Sigmoid colon (tissue), 7 donors: ENCODE results near the gene RHOBTB1. TPM values are rescaled to one million over a fixed set of nuclear protein-coding genes. Genes with fewer than 3 reads are reported as not detected.

Source experiments
- DNase-seq: peaks from one replicate; pipeline ENCODE4 v3.0.0-alpha.2; 2019
- H3K27ac ChIP-seq, 4 donors: fragments of 200-600 bp; sonication (generic); one replicate each; pipeline ENCODE4 v1.5.1; 2016 to 2019; ENCODE audit warnings: mild to moderate bottlenecking in 1 of 4
- H3K27me3 ChIP-seq, 3 donors: fragments of 200-600 bp; sonication (generic); one replicate each; pipeline ENCODE4 v1.5.1; 2019; ENCODE audit warnings: mild to moderate bottlenecking in 1 of 3
- H3K36me3 ChIP-seq, 4 donors: fragments of 200-600 bp; sonication (generic); one replicate each; pipeline ENCODE4 v1.5.1; 2016 to 2019
- H3K4me1 ChIP-seq, 4 donors: fragments of 200-600 bp; sonication (generic); one replicate each; pipeline ENCODE4 v1.5.1; 2017 to 2019
- H3K4me3 ChIP-seq, 4 donors: fragments of 200-600 bp; sonication (generic); one replicate each; pipeline ENCODE4 v1.5.1; 2017 to 2019; ENCODE audit warnings: mild to moderate bottlenecking in 2 of 4, moderate library complexity in 1 of 4
- H3K9me3 ChIP-seq, 4 donors: fragments of 200-600 bp in 3 of 4; sonication (generic) in 3 of 4; one replicate each; pipeline versions ENCODE4 v1.5.1 to v1.6.1; 2013 to 2019
- CTCF ChIP-seq, 4 experiments: fragments of 450-650 bp in 3 of 4; fragments of 200-600 bp in 1 of 4; IDR thresholded peaks; one replicate each; pipeline ENCODE4 v1.5.1; 2016 to 2019; ENCODE audit warnings: antibody characterized with exemption in 4 of 4, mild to moderate bottlenecking in 3 of 4, moderate library complexity in 2 of 4
- EP300 ChIP-seq, 4 donors: sonication (generic); formaldehyde crosslinking; IDR thresholded peaks; one replicate each; pipeline ENCODE4 v1.6.1; 2017; ENCODE audit warnings: antibody characterized with exemption in 4 of 4
- POLR2A ChIP-seq, 2 donors: fragments of 450-650 bp; IDR thresholded peaks; one replicate each; pipeline ENCODE4 v1.6.1; 2016; ENCODE audit warnings: antibody characterized with exemption in 2 of 2, mild to moderate bottlenecking in 2 of 2, moderate library complexity in 2 of 2
- POLR2AphosphoS5 ChIP-seq, 4 donors: sonication (generic); formaldehyde crosslinking; IDR thresholded peaks; one replicate each; pipeline ENCODE4 v1.6.1; 2017; ENCODE audit warnings: antibody characterized with exemption in 4 of 4
- WGBS, 2 donors: extraction: QIAGEN DNeasy Blood & Tissue Kit; methylation state at CpG; one replicate each; pipeline ENCODE4 v1.1.7; 2013; 5-methylcytosine and 5-hydroxymethylcytosine counted together
- intact Hi-C: fragments of 100-400 bp; cut with DNase I; formaldehyde crosslinking; loops from one replicate; pipeline ENCODE4 v1.15.1; 2023
- polyA plus RNA-seq, 3 donors: library from polyadenylated mRNA; stranded (reverse); fragments of 200-250 nt; gene quantifications; one replicate each; pipeline ENCODE4 v1.2.3, GENCODE V29; 2013
- total RNA-seq, 4 donors: library from RNA; depleted of rRNA; stranded (reverse); fragments of >200 nt; gene quantifications; one replicate each; pipeline ENCODE4 v1.1.0, GENCODE V29; 2016
- donor health status: healthy with polysubstance abuse.
- donor health status: Bipolar disorder and iron deficiency.
- donor health status: healthy.

Gene RHOBTB1
- total and polyA plus RNA-seq, 7 donors = 3.3 to 25.5 (median 8.6) TPM

- 39 to 74% methylated on average over 3 of the region's 3 CpGs for WGBS, 2 donors
- Histone ChIP-seq H3K27ac (no peak overlapping the region), H3K4me1 (no peaks in the 10 kb centered on the region), H3K4me3 (no peak overlapping the region), H3K9me3 (no peaks in the 10 kb centered on the region), H3K36me3 (peaks cover 0 to 48% (median 11%) of the 10 kb centered on the region in 4 donors), H3K27me3 (no peaks in the 10 kb centered on the region)
- no peak for DNase-seq
- intact Hi-C loops = no loop called here
- TF ChIP-seq CTCF (IDR thresholded peaks at IDR 0.05) (no peak), POLR2A (IDR thresholded peaks at IDR 0.05) (no peak), POLR2AphosphoS5 (IDR thresholded peaks at IDR 0.05) (no peak), EP300 (IDR thresholded peaks at IDR 0.05) (no peak)
Measured at GRCh38 chr10:60870803-60871202, 73.2 kb downstream of the RHOBTB1 start.

- WGBS, 2 donors = 98% methylated on average over 2 of the region's 2 CpGs
- no peaks in the 10 kb centered on the region for H3K27me3 ChIP-seq
- H3K4me3 ChIP-seq = no peak overlapping the region
- H3K36me3 ChIP-seq = peaks cover 0 to 48% (median 11%) of the 10 kb centered on the region in 4 donors
- TF ChIP-seq EP300 (IDR thresholded peaks at IDR 0.05) (no peak), CTCF (IDR thresholded peaks at IDR 0.05) (no peak), POLR2AphosphoS5 (IDR thresholded peaks at IDR 0.05) (no peak), POLR2A (IDR thresholded peaks at IDR 0.05) (no peak)
- DNase-seq = no peak
- no peaks in the 10 kb centered on the region for H3K9me3 ChIP-seq
- H3K27ac ChIP-seq = no peak overlapping the region
- H3K4me1 ChIP-seq = no peaks in the 10 kb centered on the region
- intact Hi-C loops = no loop called here
Measured at GRCh38 chr10:60870416-60870728, 73.6 kb downstream of the RHOBTB1 start.

- WGBS, 2 donors = 91 to 94% methylated on average over 6 of the region's 6 CpGs
- Histone ChIP-seq H3K4me3 (no peak overlapping the region), H3K27ac (no peak overlapping the region), H3K27me3 (no peaks in the 10 kb centered on the region), H3K36me3 (peaks cover 0 to 45% (median 11%) of the 10 kb centered on the region in 4 donors), H3K4me1 (no peaks in the 10 kb centered on the region), H3K9me3 (no peaks in the 10 kb centered on the region)
- TF ChIP-seq POLR2AphosphoS5 (IDR thresholded peaks at IDR 0.05) = no peak
- no peak for TF ChIP-seq EP300 (IDR thresholded peaks at IDR 0.05)
- no peak for TF ChIP-seq POLR2A (IDR thresholded peaks at IDR 0.05)
- no peak for TF ChIP-seq CTCF (IDR thresholded peaks at IDR 0.05)
- no peak for DNase-seq
- intact Hi-C loops = no loop called here
Measured at GRCh38 chr10:60869652-60870415, 74.2 kb downstream of the RHOBTB1 start.

- Histone ChIP-seq H3K27ac (no peak overlapping the region), H3K36me3 (peaks cover 0 to 37% (median 6%) of the 10 kb centered on the region in 4 donors), H3K4me3 (no peak overlapping the region), H3K9me3 (no peaks in the 10 kb centered on the region), H3K4me1 (no peaks in the 10 kb centered on the region), H3K27me3 (no peaks in the 10 kb centered on the region)
- 99% methylated on average over 1 of the region's 1 CpG for WGBS, 2 donors
- DNase-seq = no peak
- no peak for TF ChIP-seq POLR2AphosphoS5 (IDR thresholded peaks at IDR 0.05)
- no peak for TF ChIP-seq POLR2A (IDR thresholded peaks at IDR 0.05)
- no peak for TF ChIP-seq CTCF (IDR thresholded peaks at IDR 0.05)
- no peak for TF ChIP-seq EP300 (IDR thresholded peaks at IDR 0.05)
- intact Hi-C loops = no loop called here
Measured at GRCh38 chr10:60868946-60869345, 75.0 kb downstream of the RHOBTB1 start.
